A549 (cell line): ENCODE data around the gene GLOD4. TPM values are rescaled to one million over a fixed set of nuclear protein-coding genes. Genes with fewer than 3 reads are reported as not detected.
A peak's percentile ranks its signal among the peaks of the same experiment; 100 is the strongest.

Experiments used
- ATAC-seq, 2 experiments: fragments of 200-7000 bp in 1 of 2; fragments of >200 bp in 1 of 2; cut with Nextera tagmentation in 1 of 2; cut with Tn5 transposase in 1 of 2; 3 replicates each; pipeline versions ENCODE4 v1.8.0 to v1.9.1; 2018 to 2020; ENCODE audit warnings: mild to moderate bottlenecking in 1 of 2, moderate library complexity in 1 of 2
- CTCF ChIA-PET: fragments of 300-600 bp; sonication (Branson Sonifier 250); formaldehyde crosslinking; extraction: SDS; loops from one replicate; lab custom pipeline; 2021; ENCODE audit warnings: antibody characterized with exemption, inconsistent platforms; lab: Yijun Ruan, JAX
- POLR2A ChIA-PET: fragments of 350-600 bp; formaldehyde crosslinking; extraction: SDS; loops from one replicate; lab custom pipeline; 2021; ENCODE audit warnings: antibody characterized with exemption, inconsistent platforms; lab: Yijun Ruan, JAX
- DNase-seq, 2 experiments: peaks; one replicate each; pipeline versions ENCODE4 v3.0.0 to v3.0.0-alpha.2; 2011 to 2016; ENCODE audit warnings: low read depth in 1 of 2, low spot score in 1 of 2
- FAIRE-seq: peaks from 2 replicates; lab custom pipeline; 2011; peaks lifted over from hg19 to GRCh38; lab: Jason Lieb, UNC
- H3K27ac ChIP-seq, 2 experiments: fragments of >200 bp; sonication (Bioruptor Twin); formaldehyde crosslinking; 3 replicates each; pipeline ENCODE4 v1.5.1; 2016 to 2017
- H3K4me1 ChIP-seq: fragments of >200 bp; sonication (Bioruptor Twin); formaldehyde crosslinking; 3 replicates; pipeline ENCODE4 v1.6.1; 2016
- H3K4me2 ChIP-seq: fragments of >200 bp; sonication (Bioruptor Twin); formaldehyde crosslinking; 3 replicates; pipeline ENCODE4 v1.6.1; 2016
- H3K4me3 ChIP-seq: fragments of >200 bp; sonication (Bioruptor Twin); formaldehyde crosslinking; 3 replicates; pipeline ENCODE4 v1.5.1; 2016
- H3K9me3 ChIP-seq: fragments of >200 bp; sonication (Bioruptor Twin); formaldehyde crosslinking; 3 replicates; pipeline ENCODE4 v1.6.1; 2016
- ATOH8 ChIP-seq: fragments of 250-450 bp; sonication (Bioruptor Pico); IDR thresholded peaks from 2 replicates; pipeline ENCODE4 v1.5.0; 2020; ENCODE audit warnings: low read depth, mild to moderate bottlenecking, moderate library complexity
- CBX2 ChIP-seq: fragments of 200-600 bp; sonication (generic); IDR thresholded peaks from 2 replicates; pipeline ENCODE4 v1.6.1; 2016; ENCODE audit warnings: low read depth, mild to moderate bottlenecking, borderline replicate concordance
- CBX8 ChIP-seq: fragments of 200-600 bp; sonication (generic); IDR thresholded peaks from 2 replicates; pipeline ENCODE4 v1.6.1; 2016
- CHD4 ChIP-seq: fragments of 200-600 bp; sonication (generic); IDR thresholded peaks from 2 replicates; pipeline ENCODE4 v1.6.1; 2016; ENCODE audit warnings: antibody characterized with exemption, mild to moderate bottlenecking, borderline replicate concordance
- EHF ChIP-seq: fragments of 250-450 bp; sonication (Bioruptor Pico); IDR thresholded peaks from 2 replicates; pipeline ENCODE4 v1.5.0; 2020; ENCODE audit warnings: mild to moderate bottlenecking
- FOSB ChIP-seq: fragments of 250-450 bp; sonication (Bioruptor Pico); IDR thresholded peaks from 2 replicates; pipeline ENCODE4 v1.5.0; 2020; ENCODE audit warnings: mild to moderate bottlenecking, moderate library complexity
- FOXS1 ChIP-seq: fragments of 250-450 bp; sonication (Bioruptor Pico); IDR thresholded peaks from 2 replicates; pipeline ENCODE4 v1.5.0; 2020; ENCODE audit warnings: mild to moderate bottlenecking, moderate library complexity
- HDAC2 ChIP-seq: fragments of 200-600 bp; sonication (generic); IDR thresholded peaks from 2 replicates; pipeline ENCODE4 v1.6.1; 2016
- HEYL ChIP-seq: fragments of 250-450 bp; sonication (Bioruptor Pico); IDR thresholded peaks from 2 replicates; pipeline ENCODE4 v1.8.0; 2021; ENCODE audit warnings: mild to moderate bottlenecking, moderate library complexity
- HOXA7 ChIP-seq: fragments of 250-450 bp; sonication (Bioruptor Pico); IDR thresholded peaks from 2 replicates; pipeline ENCODE4 v1.5.0; 2020; ENCODE audit warnings: mild to moderate bottlenecking, moderate library complexity
- HOXB13 ChIP-seq: fragments of 250-450 bp; sonication (Bioruptor Pico); IDR thresholded peaks from 2 replicates; pipeline ENCODE4 v1.5.0; 2020; ENCODE audit warnings: low read depth, mild to moderate bottlenecking, moderate library complexity
- MAZ ChIP-seq: fragments of 150-350 bp; IDR thresholded peaks from 2 replicates; pipeline ENCODE4 v1.6.1; 2014; ENCODE audit warnings: antibody characterized with exemption, low read depth, low read length, borderline replicate concordance
- PBX3 ChIP-seq: IDR thresholded peaks from 2 replicates; pipeline ENCODE4 v1.6.1; 2012
- RCOR1 ChIP-seq: fragments of 150-350 bp; IDR thresholded peaks from 2 replicates; pipeline ENCODE4 v1.6.1; 2014; ENCODE audit warnings: antibody characterized with exemption, low read length, low read depth
- TP53 ChIP-seq: fragments of 250-450 bp; sonication (Bioruptor Pico); IDR thresholded peaks from 2 replicates; pipeline ENCODE4 v1.5.0; 2021; ENCODE audit warnings: mild to moderate bottlenecking, moderate library complexity
- ZSCAN20 ChIP-seq: fragments of 250-450 bp; sonication (Bioruptor Pico); IDR thresholded peaks from 2 replicates; pipeline ENCODE4 v1.8.0; 2022; ENCODE audit warnings: mild to moderate bottlenecking, moderate library complexity
- WGBS: methylation state at CpG from one replicate; pipeline ENCODE4 v1.1.6; 2017; ENCODE audit errors: missing lambda C conversion rate; 5-methylcytosine and 5-hydroxymethylcytosine counted together
- polyA plus RNA-seq, 4 experiments: library from polyadenylated mRNA; depleted of rRNA in 3 of 4; stranded (reverse); fragments of >200 nt; fragmentation: RNase III in 1 of 4; extraction: RNeasy Plus Mini Kit Qiagen cat#74134 plus additional on column Dnase treatment in 1 of 4; gene quantifications; 2 replicates in 3 of 4; 3 replicates in 1 of 4; pipeline ENCODE4 v1.2.3, GENCODE V29; 2011 to 2017
- TF ChIP-seq, protein P1 (sequence below): fragments of 200-600 bp; sonication (generic); IDR thresholded peaks from 2 replicates; pipeline ENCODE4 v1.6.1; 2016; ENCODE audit warnings: antibody characterized with exemption, mild to moderate bottlenecking, moderate library complexity
- TF ChIP-seq, protein P2 (sequence below): fragments of 250-450 bp; sonication (Bioruptor Pico); IDR thresholded peaks from 2 replicates; pipeline ENCODE4 v1.5.0; 2021; ENCODE audit warnings: mild to moderate bottlenecking, moderate library complexity, borderline replicate concordance
- TF ChIP-seq, protein P3 (sequence below): IDR thresholded peaks from 2 replicates; pipeline ENCODE4 v1.6.1; 2012; ENCODE audit warnings: low read depth, borderline replicate concordance

Gene GLOD4
- polyA plus RNA-seq, 2 of the 4 experiments (the other 2 are of a cell fraction), result 133 to 141 TPM

DNA sequence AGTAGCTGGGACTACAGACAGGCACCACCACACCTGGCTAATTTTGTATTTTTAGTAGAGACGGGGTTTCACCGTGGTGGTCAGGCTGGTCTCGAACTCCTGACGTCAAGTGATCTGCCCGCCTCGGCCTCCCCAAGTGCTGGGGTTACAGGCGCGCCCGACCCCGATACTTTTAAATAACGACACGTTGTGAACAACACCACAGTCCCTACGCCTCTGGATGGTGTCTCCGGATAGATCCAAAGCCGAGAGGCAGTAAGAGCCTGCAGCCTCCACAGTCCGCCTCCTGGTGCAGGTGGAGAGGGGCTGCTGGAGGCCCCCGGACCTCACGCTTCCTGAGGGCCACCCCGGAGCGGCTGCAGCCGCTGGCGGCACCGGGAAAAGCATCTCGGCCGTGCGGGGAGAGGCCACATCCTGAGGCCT is 50.4 kb downstream of the GLOD4 start:
- ChIA-PET CTCF (interaction anchor here (1.0 to 3.0 kb wide), 5 partner anchors 11 to 319 kb away, joined by 4 to 15 read pairs (median 8); partner anchors contain the start of genes GEMIN4 and TIMM22), POLR2A (no interaction called here)
- peak overlapping the region; percentile 96 for H3K4me2 ChIP-seq
- peak overlapping the region; percentile 89 to 96 for H3K27ac ChIP-seq
- peak overlapping the region; percentile 80 for H3K4me3 ChIP-seq
- TF ChIP-seq HDAC2 (0 out of 2 replicates have a peak, but pooled peaks have one; percentile 32), ZSCAN20 (CRISPR knock-in tag) (no peak)
- WGBS, result 7% methylated on average over 22 of the region's 26 CpGs
- ATAC-seq, result peak; percentile 58 to 64
- FAIRE-seq, result no peak
- no peaks in the 10 kb centered on the region for H3K9me3 ChIP-seq
- peaks cover 14% of the 10 kb centered on the region for H3K4me1 ChIP-seq
- no peak for DNase-seq

GRCh38 chr17:728911-729310 is 53.2 kb downstream of the GLOD4 start:
- no peak for DNase-seq
- peak; percentile 13 for FAIRE-seq
- Histone ChIP-seq H3K4me3 (no peak overlapping the region), H3K27ac (no peak overlapping the region), H3K9me3 (no peaks in the 10 kb centered on the region), H3K4me2 (no peak overlapping the region), H3K4me1 (peaks cover 14% of the 10 kb centered on the region)
- TF ChIP-seq CHD4 (no peak), MAZ (no peak), CBX2 (no peak), TP53 (CRISPR knock-in tag) (no peak), CBX8 (no peak), FOXS1 (no peak)
- TF ChIP-seq, protein P1, sequence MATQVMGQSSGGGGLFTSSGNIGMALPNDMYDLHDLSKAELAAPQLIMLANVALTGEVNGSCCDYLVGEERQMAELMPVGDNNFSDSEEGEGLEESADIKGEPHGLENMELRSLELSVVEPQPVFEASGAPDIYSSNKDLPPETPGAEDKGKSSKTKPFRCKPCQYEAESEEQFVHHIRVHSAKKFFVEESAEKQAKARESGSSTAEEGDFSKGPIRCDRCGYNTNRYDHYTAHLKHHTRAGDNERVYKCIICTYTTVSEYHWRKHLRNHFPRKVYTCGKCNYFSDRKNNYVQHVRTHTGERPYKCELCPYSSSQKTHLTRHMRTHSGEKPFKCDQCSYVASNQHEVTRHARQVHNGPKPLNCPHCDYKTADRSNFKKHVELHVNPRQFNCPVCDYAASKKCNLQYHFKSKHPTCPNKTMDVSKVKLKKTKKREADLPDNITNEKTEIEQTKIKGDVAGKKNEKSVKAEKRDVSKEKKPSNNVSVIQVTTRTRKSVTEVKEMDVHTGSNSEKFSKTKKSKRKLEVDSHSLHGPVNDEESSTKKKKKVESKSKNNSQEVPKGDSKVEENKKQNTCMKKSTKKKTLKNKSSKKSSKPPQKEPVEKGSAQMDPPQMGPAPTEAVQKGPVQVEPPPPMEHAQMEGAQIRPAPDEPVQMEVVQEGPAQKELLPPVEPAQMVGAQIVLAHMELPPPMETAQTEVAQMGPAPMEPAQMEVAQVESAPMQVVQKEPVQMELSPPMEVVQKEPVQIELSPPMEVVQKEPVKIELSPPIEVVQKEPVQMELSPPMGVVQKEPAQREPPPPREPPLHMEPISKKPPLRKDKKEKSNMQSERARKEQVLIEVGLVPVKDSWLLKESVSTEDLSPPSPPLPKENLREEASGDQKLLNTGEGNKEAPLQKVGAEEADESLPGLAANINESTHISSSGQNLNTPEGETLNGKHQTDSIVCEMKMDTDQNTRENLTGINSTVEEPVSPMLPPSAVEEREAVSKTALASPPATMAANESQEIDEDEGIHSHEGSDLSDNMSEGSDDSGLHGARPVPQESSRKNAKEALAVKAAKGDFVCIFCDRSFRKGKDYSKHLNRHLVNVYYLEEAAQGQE, result no peak
- TF ChIP-seq, protein P2, sequence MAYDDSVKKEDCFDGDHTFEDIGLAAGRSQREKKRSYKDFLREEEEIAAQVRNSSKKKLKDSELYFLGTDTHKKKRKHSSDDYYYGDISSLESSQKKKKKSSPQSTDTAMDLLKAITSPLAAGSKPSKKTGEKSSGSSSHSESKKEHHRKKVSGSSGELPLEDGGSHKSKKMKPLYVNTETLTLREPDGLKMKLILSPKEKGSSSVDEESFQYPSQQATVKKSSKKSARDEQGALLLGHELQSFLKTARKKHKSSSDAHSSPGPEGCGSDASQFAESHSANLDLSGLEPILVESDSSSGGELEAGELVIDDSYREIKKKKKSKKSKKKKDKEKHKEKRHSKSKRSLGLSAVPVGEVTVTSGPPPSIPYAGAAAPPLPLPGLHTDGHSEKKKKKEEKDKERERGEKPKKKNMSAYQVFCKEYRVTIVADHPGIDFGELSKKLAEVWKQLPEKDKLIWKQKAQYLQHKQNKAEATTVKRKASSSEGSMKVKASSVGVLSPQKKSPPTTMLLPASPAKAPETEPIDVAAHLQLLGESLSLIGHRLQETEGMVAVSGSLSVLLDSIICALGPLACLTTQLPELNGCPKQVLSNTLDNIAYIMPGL, result no peak
- 92% methylated on average over 5 of the region's 5 CpGs for WGBS
- ATAC-seq, result no peak
- ChIA-PET CTCF (interaction anchor here (0.6 to 3.0 kb wide), 6 partner anchors 11 to 317 kb away, joined by 3 to 15 read pairs (median 10); no protein-coding TSS in a partner anchor), POLR2A (no interaction called here)

DNA sequence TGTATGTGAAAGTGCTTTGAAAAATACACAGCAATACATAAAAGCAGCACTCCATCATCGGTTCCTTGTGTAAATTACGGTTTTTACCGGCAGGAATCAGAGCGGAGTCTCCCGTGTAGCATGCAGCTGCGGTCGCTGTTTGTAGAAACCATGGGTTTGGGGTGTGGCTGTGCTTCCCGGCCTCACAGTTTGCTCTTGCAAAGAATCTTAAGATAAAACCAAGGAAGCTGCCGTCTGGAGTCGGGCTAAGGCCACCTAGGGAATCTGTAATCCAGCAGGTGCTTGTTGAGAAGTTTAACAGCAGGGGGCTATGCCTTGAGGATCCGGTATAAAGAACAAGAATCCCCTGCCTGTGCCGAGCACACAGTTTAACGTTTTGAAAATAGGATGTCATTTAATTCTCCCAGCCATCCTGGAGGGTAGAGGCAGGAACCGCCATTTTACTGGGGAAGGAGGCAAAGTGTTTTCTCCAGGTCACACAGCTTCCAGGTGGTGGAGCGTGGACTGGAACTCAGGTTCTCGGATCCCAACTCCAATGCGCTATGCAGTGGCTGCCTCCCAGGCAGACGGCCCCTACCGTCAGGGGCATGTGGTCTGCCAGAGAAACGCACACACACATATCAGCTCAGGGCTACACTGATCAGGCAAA is 55.7 kb downstream of the GLOD4 start:
- TF ChIP-seq HEYL (CRISPR knock-in tag) (no peak), ATOH8 (CRISPR knock-in tag) (no peak), FOSB (CRISPR knock-in tag) (no peak), PBX3 (no peak), HOXA7 (CRISPR knock-in tag) (no peak), TP53 (CRISPR knock-in tag) (no peak), HOXB13 (CRISPR knock-in tag) (no peak), EHF (CRISPR knock-in tag) (no peak), RCOR1 (no peak)
- TF ChIP-seq, protein P3, sequence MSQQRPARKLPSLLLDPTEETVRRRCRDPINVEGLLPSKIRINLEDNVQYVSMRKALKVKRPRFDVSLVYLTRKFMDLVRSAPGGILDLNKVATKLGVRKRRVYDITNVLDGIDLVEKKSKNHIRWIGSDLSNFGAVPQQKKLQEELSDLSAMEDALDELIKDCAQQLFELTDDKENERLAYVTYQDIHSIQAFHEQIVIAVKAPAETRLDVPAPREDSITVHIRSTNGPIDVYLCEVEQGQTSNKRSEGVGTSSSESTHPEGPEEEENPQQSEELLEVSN, result no peak
- DNase-seq, result no peak
- FAIRE-seq, result no peak
- no peak overlapping the region for H3K4me2 ChIP-seq
- no peak for ATAC-seq
- no peak overlapping the region for H3K27ac ChIP-seq
- 86% methylated on average over 20 of the region's 20 CpGs for WGBS
- H3K4me1 ChIP-seq, result peaks cover 4% of the 10 kb centered on the region; the same call in 2 of the 3 replicates
- ChIA-PET POLR2A (no interaction called here), CTCF (interaction anchor here (0.9 to 1.0 kb wide), 3 partner anchors 26 to 314 kb away, joined by 3 to 6 read pairs (median 3); partner anchors contain the start of gene TIMM22)
- no peak overlapping the region for H3K4me3 ChIP-seq
- H3K9me3 ChIP-seq, result no peaks in the 10 kb centered on the region
